HG03460 (cell line): ENCODE data around the gene PEDS1.
"Not testable (repeated sequence)": the region's sequence is repeated elsewhere in the genome, so short reads cannot be mapped to it uniquely, and the experiment has no call there.

Experiments
- ATAC-seq: cut with Tn5 transposase; IDR thresholded peaks from one replicate; pipeline ENCODE4 v1.9.1; 2021; ENCODE audit not compliant: unreplicated experiment

Gene PEDS1

GRCh38 chr20:50115041-50115512 is 38.4 kb downstream of the PEDS1 start:
- ATAC-seq: no peak

DNA sequence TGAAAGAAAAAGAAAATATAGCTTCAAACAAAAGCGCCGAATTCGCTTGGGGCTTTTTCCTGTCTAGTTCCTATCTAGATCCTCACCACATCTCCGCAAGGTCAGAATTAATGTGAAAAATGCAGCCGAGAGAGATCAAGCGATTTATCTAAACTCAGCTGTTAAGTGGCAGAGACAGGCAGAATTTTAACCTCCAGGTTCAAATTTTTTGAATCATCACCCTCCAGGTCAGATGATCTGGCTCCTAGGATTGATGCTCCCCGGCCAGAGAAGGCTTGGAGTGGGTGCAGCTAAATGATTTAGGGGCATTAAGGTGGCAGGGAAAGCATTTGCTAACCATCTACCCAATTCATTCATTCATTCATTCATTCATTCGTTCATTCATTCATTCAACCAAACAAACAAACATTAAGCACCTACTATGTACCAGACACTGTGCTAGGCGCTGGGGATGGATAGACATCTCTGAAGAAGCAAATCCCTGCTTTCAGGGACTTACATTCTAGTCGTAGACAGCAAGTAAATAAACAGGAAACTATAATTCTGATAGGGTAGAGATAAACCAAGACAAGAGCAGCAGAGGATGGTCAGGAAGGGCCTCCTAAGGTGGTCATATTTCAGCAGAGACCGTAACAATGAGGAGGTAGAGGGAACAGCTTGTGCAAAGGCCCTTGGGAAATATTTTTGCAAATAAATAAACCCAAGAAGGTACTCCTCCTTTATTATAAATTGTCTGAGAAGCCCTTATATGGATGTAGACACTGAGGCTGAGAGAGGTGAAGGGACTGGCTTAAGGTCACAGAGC is 39.9 kb downstream of the PEDS1 start:
- ATAC-seq: no peak

DNA sequence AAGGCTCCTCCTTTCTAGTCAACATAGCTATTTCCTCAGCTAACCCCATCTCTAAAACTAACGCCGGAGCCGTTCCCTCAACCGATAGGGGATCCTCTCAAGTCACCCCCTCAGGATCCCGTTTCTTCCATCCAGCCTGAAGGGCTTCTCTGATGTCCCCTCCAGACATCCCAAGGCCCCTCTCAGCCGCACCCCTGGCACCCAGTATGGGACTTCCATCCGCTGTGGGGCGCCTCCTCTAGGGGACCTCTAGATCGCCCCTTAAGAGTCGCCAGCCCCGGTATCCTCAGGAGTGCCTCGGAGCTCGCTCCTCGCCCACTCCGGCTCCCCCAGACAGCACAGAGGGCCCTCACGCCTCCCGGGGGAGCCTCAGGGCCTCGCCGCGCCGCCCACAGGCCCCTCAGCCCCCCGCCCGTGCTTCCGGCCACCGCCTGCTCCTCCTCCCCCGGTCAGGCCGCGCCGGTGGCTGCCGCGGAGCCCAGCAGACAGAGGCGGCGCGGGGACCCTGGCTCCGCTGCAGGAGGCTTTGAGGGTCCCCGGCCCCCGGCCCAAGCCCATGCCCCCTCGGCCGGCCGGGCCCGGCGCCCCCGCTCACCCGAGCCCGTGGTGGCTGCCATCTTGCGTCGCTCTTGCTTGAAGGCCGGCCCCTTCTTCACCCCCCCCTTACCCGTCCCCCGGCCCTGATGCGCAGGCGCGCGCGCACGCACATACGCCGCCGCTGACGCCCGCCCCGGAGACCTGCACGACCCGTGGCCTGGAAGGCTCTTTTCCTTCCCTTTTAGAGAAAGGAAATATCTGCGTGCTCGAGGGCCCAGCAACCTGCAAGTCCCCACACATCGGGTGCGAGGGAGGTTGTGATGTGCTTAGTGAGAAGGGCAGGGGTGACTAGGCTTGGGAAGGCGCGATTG is 40.8 kb downstream of the PEDS1 start, which contains the start of gene UBE2V1:
Gene UBE2V1, minus strand, starts transcription at position 639 of the 908 bp plus-strand sequence. Its CDS starts 22 bp downstream, at position 617.
- ATAC-seq: peak; percentile 40

DNA sequence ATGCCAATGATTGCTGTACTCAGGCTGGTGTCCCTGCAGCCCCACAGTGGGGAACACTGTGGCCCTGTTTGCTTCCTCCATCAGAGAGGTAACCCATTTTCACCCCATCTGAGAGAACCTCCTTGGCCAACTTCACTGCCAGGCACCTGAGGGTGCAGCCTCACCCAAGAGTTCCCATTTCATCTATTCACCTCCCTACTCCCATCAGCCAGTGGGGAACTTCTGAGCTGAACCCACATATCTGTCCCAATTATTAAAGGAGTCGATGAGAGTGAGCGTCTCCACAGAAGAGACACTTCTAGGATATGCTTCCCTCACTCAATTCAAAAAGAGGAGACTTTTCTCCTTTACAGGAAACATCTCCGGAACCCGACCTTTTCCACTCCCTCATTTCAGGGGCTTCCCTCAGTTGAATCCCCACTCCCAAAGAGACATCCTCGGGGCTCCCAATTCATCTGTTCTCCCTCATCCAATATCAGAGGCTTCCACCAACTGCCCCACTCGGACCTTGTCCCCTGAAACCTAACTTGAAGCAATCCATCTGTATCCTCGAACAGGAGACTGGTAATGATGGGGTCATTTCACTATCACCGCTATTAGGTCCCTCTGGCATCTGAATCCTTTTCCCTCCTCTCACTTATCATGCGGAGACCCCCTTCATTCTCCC is 41.6 kb downstream of the PEDS1 start:
- no peak for ATAC-seq

- no peak for ATAC-seq
Measured at GRCh38 chr20:50111120-50111828, 42.2 kb downstream of the PEDS1 start.

- ATAC-seq: peak; percentile 45
Measured at GRCh38 chr20:50110141-50111047, 43.1 kb downstream of the PEDS1 start.

DNA sequence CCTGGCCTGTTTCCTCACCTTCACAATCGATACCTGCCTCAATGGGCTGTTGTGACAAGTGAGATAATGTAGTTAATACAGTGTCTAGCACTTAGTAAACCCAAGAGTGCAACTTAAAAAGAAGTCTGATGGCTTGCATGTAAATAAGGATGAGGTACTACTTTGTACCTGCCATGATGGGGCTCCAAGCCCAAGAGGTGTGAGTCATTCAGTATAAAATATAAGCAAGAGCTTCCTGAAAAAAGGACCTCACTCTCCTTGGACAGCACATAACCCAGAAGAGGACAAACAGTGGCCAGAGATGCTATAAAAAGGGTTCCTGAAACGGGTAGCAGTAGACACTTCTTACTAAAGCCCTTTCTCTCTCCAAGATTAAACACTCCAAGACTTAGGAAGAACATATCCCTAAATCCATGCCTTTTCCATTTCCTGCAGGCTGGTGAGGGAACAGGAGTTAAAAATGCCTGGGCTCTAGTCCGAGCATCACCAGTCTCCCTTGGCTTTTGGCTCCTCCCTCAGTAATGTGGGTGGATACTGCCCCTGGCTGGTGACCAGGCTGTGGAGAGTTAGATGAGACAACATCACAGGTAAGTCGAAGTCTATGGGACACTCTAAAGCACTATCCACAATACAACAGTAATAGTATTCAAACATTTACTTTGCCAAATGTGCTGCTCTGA is 44.8 kb downstream of the PEDS1 start:
- no peak for ATAC-seq

DNA sequence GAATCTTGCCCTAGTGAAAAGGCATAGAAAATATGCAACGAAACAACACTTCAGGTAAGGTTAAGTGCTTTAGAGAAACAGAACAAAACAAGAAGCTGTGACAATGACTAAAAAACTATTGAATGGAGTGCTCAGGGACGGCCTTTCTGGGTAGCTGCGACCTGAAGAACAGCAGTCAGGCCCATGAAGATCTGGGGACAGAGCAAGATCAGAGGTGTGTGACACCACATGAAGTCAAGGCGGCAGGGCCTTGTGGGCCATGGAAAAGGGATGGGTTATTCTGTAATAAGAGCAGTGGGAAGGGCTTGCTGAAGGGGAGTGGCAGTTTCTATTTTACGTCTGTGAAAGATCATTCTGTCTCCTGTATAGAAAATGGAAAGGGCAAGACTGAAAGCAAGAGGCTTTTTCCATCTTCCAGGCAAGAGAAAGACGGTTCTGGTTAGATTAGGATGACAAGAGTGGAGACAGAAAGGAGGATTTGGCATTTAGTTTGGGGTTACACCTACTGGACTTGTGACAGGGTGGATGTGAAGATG is 45.7 kb downstream of the PEDS1 start:
- ATAC-seq: no peak

GRCh38 chr20:50107086-50107660 is 46.4 kb downstream of the PEDS1 start:
- ATAC-seq: no peak

DNA sequence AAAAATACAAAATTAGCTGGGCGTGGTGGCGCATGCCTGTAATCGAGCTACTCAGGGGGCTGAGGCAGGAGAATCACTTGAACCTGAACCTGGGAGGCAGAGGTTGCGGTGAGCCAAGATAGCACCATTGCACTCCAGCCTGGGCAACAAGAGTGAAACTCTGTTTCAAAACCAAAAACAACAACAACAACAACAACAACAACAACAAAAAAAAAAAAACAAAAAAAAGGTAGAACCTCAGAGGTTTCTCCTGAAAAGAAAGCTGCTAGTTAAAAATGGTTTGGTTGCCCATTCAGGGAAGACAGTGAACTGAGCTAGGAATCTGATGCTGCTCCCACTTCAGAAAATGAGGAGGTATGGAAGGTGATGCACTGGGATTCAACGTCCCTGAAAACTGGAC is 46.9 kb downstream of the PEDS1 start:
- not testable (repeated sequence) for ATAC-seq
